ENCODE measurements around the gene MLLT10.

- TF ChIP-seq ATF3 (IDR thresholded peaks at IDR 0.05) (no peak), CTCF (IDR thresholded peaks at IDR 0.05 in 2 of 3, conservative IDR thresholded peaks at IDR 0.05 in 1 of 3; ENCODE audit: borderline replicate concordance in 1 of 3, insufficient read depth in 1 of 3, low read depth in 2 of 3, low read length in 2 of 3) (no peak)
These were observed 178.9 kb downstream of the MLLT10 start for GRCh38 chr10:21712975-21713374.
